GM18505 (cell line): ENCODE data around the gene GTF3C5.
A peak's percentile ranks its signal among the peaks of the same experiment; 100 is the strongest.
"Not testable (repeated sequence)": the region's sequence is repeated elsewhere in the genome, so short reads cannot be mapped to it uniquely, and the experiment has no call there.

ENCODE experiments used
- ATAC-seq: cut with Tn5 transposase; IDR thresholded peaks from one replicate; pipeline ENCODE4 v1.9.1; 2021; ENCODE audit not compliant: unreplicated experiment
- POLR2A ChIP-seq: IDR thresholded peaks from 4 replicates; pipeline ENCODE4 v1.6.1; 2011; ENCODE audit warnings: borderline replicate concordance; ENCODE audit not compliant: insufficient read depth, insufficient read length; ENCODE audit errors: extremely low read depth

Gene GTF3C5

GRCh38 chr9:133030317-133031129 is at the start of gene GTF3C5:
Gene GTF3C5, plus strand, starts transcription at chr9:133030997. Its CDS starts 15 bp downstream, at chr9:133031012.
- peak; percentile 92 for ATAC-seq
- peak; percentile 93 for TF ChIP-seq POLR2A

GRCh38 chr9:132982458-132982857 is 48.3 kb upstream of the GTF3C5 start:
- no peak for TF ChIP-seq POLR2A
- ATAC-seq: no peak

GRCh38 chr9:132983491-132984201 is 47.2 kb upstream of the GTF3C5 start:
- ATAC-seq: no peak
- no peak for TF ChIP-seq POLR2A

- no peak for TF ChIP-seq POLR2A
- no peak for ATAC-seq
These were observed 46.4 kb upstream of the GTF3C5 start for GRCh38 chr9:132984202-132985070.

- TF ChIP-seq POLR2A: no peak
- ATAC-seq: no peak
These were observed 45.8 kb upstream of the GTF3C5 start for GRCh38 chr9:132985071-132985350.

GRCh38 chr9:132985489-132985888 is 45.3 kb upstream of the GTF3C5 start:
- no peak for TF ChIP-seq POLR2A
- ATAC-seq: no peak

- no peak for ATAC-seq
- no peak for TF ChIP-seq POLR2A
These were observed 44.7 kb upstream of the GTF3C5 start for GRCh38 chr9:132986114-132986513.

- TF ChIP-seq POLR2A: no peak
- no peak for ATAC-seq
These were observed 43.9 kb upstream of the GTF3C5 start for GRCh38 chr9:132986640-132987620.

GRCh38 chr9:132988244-132989013 is 42.4 kb upstream of the GTF3C5 start:
- no peak for TF ChIP-seq POLR2A
- ATAC-seq: no peak

GRCh38 chr9:132989014-132989310 is 41.8 kb upstream of the GTF3C5 start:
- no peak for ATAC-seq

GRCh38 chr9:132989414-132989996 is 41.3 kb upstream of the GTF3C5 start:
- ATAC-seq: no peak
- no peak for TF ChIP-seq POLR2A

More at GRCh38 chr9:132989014-132989310, 41.8 kb upstream of the GTF3C5 start:
- TF ChIP-seq POLR2A: no peak

GRCh38 chr9:132989998-132990557 is 40.7 kb upstream of the GTF3C5 start:
- ATAC-seq: not testable (repeated sequence)
